ENCODE results near the gene RHOC.

DNA sequence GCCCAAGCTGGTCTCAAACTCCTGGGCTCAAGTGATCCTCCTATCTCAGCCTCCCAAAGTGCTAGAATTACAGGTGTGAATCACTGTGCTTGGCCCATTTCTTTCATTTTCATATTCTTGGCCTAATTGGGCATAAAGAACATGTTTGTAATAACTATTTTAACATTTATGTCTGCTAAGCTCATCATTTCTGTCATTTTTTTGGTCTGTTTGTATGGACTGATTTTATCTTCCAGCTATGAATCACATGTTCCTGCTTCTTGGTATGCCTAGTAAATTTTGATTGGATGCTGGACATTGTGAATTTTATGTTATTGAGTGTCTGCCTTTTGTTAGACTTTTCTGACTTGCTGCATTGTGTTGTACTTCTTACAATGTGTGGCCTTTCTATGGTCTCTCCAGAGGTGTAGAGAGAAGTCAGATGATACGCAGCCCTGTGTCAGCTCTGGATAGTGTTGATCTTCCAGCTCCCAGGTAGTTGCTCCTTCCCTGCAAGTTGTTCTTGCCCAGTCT lies 47.2 kb upstream of the RHOC start:
- TF ChIP-seq, protein P1, sequence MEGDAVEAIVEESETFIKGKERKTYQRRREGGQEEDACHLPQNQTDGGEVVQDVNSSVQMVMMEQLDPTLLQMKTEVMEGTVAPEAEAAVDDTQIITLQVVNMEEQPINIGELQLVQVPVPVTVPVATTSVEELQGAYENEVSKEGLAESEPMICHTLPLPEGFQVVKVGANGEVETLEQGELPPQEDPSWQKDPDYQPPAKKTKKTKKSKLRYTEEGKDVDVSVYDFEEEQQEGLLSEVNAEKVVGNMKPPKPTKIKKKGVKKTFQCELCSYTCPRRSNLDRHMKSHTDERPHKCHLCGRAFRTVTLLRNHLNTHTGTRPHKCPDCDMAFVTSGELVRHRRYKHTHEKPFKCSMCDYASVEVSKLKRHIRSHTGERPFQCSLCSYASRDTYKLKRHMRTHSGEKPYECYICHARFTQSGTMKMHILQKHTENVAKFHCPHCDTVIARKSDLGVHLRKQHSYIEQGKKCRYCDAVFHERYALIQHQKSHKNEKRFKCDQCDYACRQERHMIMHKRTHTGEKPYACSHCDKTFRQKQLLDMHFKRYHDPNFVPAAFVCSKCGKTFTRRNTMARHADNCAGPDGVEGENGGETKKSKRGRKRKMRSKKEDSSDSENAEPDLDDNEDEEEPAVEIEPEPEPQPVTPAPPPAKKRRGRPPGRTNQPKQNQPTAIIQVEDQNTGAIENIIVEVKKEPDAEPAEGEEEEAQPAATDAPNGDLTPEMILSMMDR (conservative IDR thresholded peaks at IDR 0.05): no peak
- no peak for TF ChIP-seq ZFX (IDR thresholded peaks at IDR 0.05)
